Measurements from ENCODE around the gene STAMBPL1. TPM values are rescaled to one million over a fixed set of nuclear protein-coding genes. Genes with fewer than 3 reads are reported as not detected.

STAMBPL1 gene
- total and polyA plus RNA-seq, 11 donors = 1.0 to 6.3 (median 3.3) TPM

GRCh38 chr10:88840881-88841280 lies 39.2 kb upstream of the STAMBPL1 start:
- H3K4me3 ChIP-seq = no peak overlapping the region
- no peak for TF ChIP-seq POLR2A (IDR thresholded peaks at IDR 0.05)
- TF ChIP-seq CTCF (IDR thresholded peaks at IDR 0.05) = no peak
- intact Hi-C loops (cut with DNase I) = loop anchor here in 1 of 10 donors (5.0 kb wide), 1 partner anchor 371 kb away; no protein-coding TSS in a partner anchor
- no peaks in the 10 kb centered on the region for H3K9me3 ChIP-seq
- 90 to 94% (median 93%) methylated on average over 5 of the region's 5 CpGs for WGBS, 4 donors
- H3K36me3 ChIP-seq = no peaks in the 10 kb centered on the region
- H3K27me3 ChIP-seq = no peaks in the 10 kb centered on the region
- ATAC-seq (peak in 1 of 4 donors; percentile 41), DNase-seq (no peak)
- H3K4me1 ChIP-seq = peaks cover 0 to 17% (median 0%) of the 10 kb centered on the region in 12 donors
- H3K27ac ChIP-seq = peak overlapping the region in 1 of 12 donors; percentile 71

GRCh38 chr10:88841316-88842111 lies 38.5 kb upstream of the STAMBPL1 start:
- Histone ChIP-seq H3K36me3 (no peaks in the 10 kb centered on the region), H3K9me3 (peaks cover 0 to 3% (median 0%) of the 10 kb centered on the region in 12 donors), H3K27me3 (no peaks in the 10 kb centered on the region), H3K4me3 (no peak overlapping the region), H3K27ac (peak overlapping the region in 1 of 12 donors; percentile 71), H3K4me1 (peaks cover 0 to 15% (median 0%) of the 10 kb centered on the region in 12 donors)
- ATAC-seq (no peak), DNase-seq (no peak)
- WGBS, 4 donors = 85 to 92% (median 88%) methylated on average over 6 of the region's 6 CpGs
- intact Hi-C loops (cut with DNase I) = loop anchor here in 1 of 10 donors (5.0 kb wide), 1 partner anchor 371 kb away; no protein-coding TSS in a partner anchor
- TF ChIP-seq CTCF (IDR thresholded peaks at IDR 0.05) (no peak), POLR2A (IDR thresholded peaks at IDR 0.05) (no peak)

- Histone ChIP-seq H3K27ac (no peak overlapping the region), H3K36me3 (no peaks in the 10 kb centered on the region), H3K9me3 (peaks cover 0 to 6% (median 0%) of the 10 kb centered on the region in 12 donors), H3K4me1 (peaks cover 0 to 22% (median 0%) of the 10 kb centered on the region in 12 donors), H3K4me3 (no peak overlapping the region), H3K27me3 (no peaks in the 10 kb centered on the region)
- ATAC-seq (no peak), DNase-seq (no peak)
- no peak for TF ChIP-seq POLR2A (IDR thresholded peaks at IDR 0.05)
- TF ChIP-seq CTCF (IDR thresholded peaks at IDR 0.05) = no peak
- intact Hi-C loops (cut with DNase I) = loop anchor here in 1 of 10 donors (5.0 kb wide), 1 partner anchor 369 kb away; no protein-coding TSS in a partner anchor
- 90 to 98% (median 94%) methylated on average over 4 of the region's 4 CpGs for WGBS, 4 donors
These were observed 36.9 kb upstream of the STAMBPL1 start for GRCh38 chr10:88843171-88843570.

GRCh38 chr10:88848499-88848898 lies 31.5 kb upstream of the STAMBPL1 start:
- H3K4me1 ChIP-seq = peaks cover 0 to 34% (median 0%) of the 10 kb centered on the region in 12 donors
- no peak for ATAC-seq

More at GRCh38 chr10:88848499-88848898, 31.5 kb upstream of the STAMBPL1 start:
- Histone ChIP-seq H3K27me3 (no peaks in the 10 kb centered on the region), H3K36me3 (no peaks in the 10 kb centered on the region), H3K9me3 (peaks cover 0 to 6% (median 0%) of the 10 kb centered on the region in 12 donors), H3K27ac (peak overlapping the region in 1 of 12 donors; percentile 50), H3K4me3 (no peak overlapping the region)
- 23 to 47% (median 29%) methylated on average over 1 of the region's 1 CpG for WGBS, 4 donors
- intact Hi-C loops (cut with DNase I) = no loop called here
- TF ChIP-seq POLR2A (IDR thresholded peaks at IDR 0.05) = no peak
- TF ChIP-seq CTCF (IDR thresholded peaks at IDR 0.05) = no peak
- no peak for DNase-seq

Measured in heart left ventricle (tissue), 16 donors.